HEK293 (cell line): ENCODE measurements around the gene PLEKHS1.

ENCODE experiments used
- SCRT1 ChIP-seq: fragments of 450-650 bp; formaldehyde crosslinking; IDR thresholded peaks from 2 replicates; pipeline ENCODE4 v1.5.1; 2016; ENCODE audit warnings: missing biosample characterization, missing genetic modification characterization, borderline replicate concordance
- SP2 ChIP-seq: fragments of 450-650 bp; formaldehyde crosslinking; IDR thresholded peaks from 2 replicates; pipeline ENCODE4 v1.5.1; 2016; ENCODE audit warnings: missing biosample characterization, missing genetic modification characterization
- TCF7L2 ChIP-seq: IDR thresholded peaks from 2 replicates; pipeline ENCODE4 v1.6.1; 2011; ENCODE audit warnings: low read depth, mild to moderate bottlenecking, inconsistent platforms, low read length, moderate library complexity, borderline replicate concordance
- ZNF174 ChIP-seq: fragments of 450-650 bp; formaldehyde crosslinking; IDR thresholded peaks from 2 replicates; pipeline ENCODE4 v1.5.0; 2017; ENCODE audit warnings: missing biosample characterization, mild to moderate bottlenecking, missing genetic modification characterization
- ZNF350 ChIP-seq: fragments of 450-650 bp; formaldehyde crosslinking; IDR thresholded peaks from 2 replicates; pipeline ENCODE4 v1.5.0; 2017; ENCODE audit warnings: missing biosample characterization, mild to moderate bottlenecking, missing genetic modification characterization
- ZNF514 ChIP-seq: fragments of 450-650 bp; formaldehyde crosslinking; IDR thresholded peaks from 2 replicates; pipeline ENCODE4 v1.5.1; 2016; ENCODE audit warnings: missing biosample characterization, missing genetic modification characterization
- TF ChIP-seq, protein P1 (sequence below): fragments of 450-650 bp; formaldehyde crosslinking; IDR thresholded peaks from 2 replicates; pipeline ENCODE4 v1.5.1; 2016; ENCODE audit warnings: missing biosample characterization, missing genetic modification characterization, low read depth
- TF ChIP-seq, protein P2 (sequence below): fragments of 450-650 bp; formaldehyde crosslinking; IDR thresholded peaks from 2 replicates; pipeline ENCODE4 v1.5.1; 2016; ENCODE audit warnings: missing biosample characterization, missing genetic modification characterization
- TF ChIP-seq, protein P3 (sequence below): fragments of 450-650 bp; formaldehyde crosslinking; IDR thresholded peaks from 2 replicates; pipeline ENCODE4 v1.5.1; 2016; ENCODE audit warnings: missing biosample characterization, missing genetic modification characterization, borderline replicate concordance
- TF ChIP-seq, protein P4 (sequence below): fragments of 450-650 bp; formaldehyde crosslinking; IDR thresholded peaks from 2 replicates; pipeline ENCODE4 v1.5.1; 2016; ENCODE audit warnings: missing biosample characterization, missing genetic modification characterization
- TF ChIP-seq, protein P5 (sequence below): fragments of 450-650 bp; formaldehyde crosslinking; IDR thresholded peaks from 2 replicates; pipeline ENCODE4 v1.5.1; 2016; ENCODE audit warnings: missing biosample characterization, missing genetic modification characterization

DNA sequence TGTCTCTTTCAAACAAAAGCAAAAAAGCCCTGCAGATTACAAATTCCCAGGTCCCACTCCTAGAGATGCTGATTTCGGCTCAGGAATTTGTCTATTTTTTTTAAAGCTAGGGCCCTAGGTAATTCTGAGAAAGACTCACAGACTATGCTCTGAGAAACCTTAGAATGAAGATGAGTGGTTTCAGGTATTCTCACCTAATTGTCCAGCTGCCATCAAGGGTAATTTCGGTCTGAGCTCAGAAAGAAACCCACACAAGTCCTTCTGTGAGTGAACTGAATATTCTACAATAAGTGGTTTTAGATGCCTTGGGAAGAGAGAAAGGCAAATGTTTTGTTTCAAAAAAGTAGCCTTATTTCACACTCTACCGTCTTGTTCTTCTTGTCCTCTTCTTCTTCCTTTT, 56.7 kb downstream of the PLEKHS1 start:
- TF ChIP-seq, protein P1, sequence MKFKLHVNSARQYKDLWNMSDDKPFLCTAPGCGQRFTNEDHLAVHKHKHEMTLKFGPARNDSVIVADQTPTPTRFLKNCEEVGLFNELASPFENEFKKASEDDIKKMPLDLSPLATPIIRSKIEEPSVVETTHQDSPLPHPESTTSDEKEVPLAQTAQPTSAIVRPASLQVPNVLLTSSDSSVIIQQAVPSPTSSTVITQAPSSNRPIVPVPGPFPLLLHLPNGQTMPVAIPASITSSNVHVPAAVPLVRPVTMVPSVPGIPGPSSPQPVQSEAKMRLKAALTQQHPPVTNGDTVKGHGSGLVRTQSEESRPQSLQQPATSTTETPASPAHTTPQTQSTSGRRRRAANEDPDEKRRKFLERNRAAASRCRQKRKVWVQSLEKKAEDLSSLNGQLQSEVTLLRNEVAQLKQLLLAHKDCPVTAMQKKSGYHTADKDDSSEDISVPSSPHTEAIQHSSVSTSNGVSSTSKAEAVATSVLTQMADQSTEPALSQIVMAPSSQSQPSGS (tag by site-specific recombination): no peak
- TF ChIP-seq, protein P2, sequence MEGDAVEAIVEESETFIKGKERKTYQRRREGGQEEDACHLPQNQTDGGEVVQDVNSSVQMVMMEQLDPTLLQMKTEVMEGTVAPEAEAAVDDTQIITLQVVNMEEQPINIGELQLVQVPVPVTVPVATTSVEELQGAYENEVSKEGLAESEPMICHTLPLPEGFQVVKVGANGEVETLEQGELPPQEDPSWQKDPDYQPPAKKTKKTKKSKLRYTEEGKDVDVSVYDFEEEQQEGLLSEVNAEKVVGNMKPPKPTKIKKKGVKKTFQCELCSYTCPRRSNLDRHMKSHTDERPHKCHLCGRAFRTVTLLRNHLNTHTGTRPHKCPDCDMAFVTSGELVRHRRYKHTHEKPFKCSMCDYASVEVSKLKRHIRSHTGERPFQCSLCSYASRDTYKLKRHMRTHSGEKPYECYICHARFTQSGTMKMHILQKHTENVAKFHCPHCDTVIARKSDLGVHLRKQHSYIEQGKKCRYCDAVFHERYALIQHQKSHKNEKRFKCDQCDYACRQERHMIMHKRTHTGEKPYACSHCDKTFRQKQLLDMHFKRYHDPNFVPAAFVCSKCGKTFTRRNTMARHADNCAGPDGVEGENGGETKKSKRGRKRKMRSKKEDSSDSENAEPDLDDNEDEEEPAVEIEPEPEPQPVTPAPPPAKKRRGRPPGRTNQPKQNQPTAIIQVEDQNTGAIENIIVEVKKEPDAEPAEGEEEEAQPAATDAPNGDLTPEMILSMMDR: no peak
- TF ChIP-seq, protein P3, sequence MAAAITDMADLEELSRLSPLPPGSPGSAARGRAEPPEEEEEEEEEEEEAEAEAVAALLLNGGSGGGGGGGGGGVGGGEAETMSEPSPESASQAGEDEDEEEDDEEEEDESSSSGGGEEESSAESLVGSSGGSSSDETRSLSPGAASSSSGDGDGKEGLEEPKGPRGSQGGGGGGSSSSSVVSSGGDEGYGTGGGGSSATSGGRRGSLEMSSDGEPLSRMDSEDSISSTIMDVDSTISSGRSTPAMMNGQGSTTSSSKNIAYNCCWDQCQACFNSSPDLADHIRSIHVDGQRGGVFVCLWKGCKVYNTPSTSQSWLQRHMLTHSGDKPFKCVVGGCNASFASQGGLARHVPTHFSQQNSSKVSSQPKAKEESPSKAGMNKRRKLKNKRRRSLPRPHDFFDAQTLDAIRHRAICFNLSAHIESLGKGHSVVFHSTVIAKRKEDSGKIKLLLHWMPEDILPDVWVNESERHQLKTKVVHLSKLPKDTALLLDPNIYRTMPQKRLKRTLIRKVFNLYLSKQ (tag by site-specific recombination): no peak
- TF ChIP-seq, protein P4, sequence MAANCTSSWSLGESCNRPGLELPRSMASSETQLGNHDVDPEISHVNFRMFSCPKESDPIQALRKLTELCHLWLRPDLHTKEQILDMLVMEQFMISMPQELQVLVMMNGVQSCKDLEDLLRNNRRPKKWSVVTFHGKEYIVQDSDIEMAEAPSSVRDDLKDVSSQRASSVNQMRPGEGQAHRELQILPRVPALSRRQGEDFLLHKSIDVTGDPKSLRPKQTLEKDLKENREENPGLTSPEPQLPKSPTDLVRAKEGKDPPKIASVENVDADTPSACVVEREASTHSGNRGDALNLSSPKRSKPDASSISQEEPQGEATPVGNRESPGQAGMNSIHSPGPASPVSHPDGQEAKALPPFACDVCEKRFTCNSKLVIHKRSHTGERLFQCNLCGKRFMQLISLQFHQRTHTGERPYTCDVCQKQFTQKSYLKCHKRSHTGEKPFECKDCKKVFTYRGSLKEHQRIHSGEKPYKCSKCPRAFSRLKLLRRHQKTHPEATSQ (tag by site-specific recombination): no peak
- TF ChIP-seq ZNF514 (tag by site-specific recombination) (no peak), SP2 (no peak), TCF7L2 (no peak), SCRT1 (tag by site-specific recombination) (no peak), ZNF350 (tag by site-specific recombination) (no peak), ZNF174 (no peak)
- TF ChIP-seq, protein P5, sequence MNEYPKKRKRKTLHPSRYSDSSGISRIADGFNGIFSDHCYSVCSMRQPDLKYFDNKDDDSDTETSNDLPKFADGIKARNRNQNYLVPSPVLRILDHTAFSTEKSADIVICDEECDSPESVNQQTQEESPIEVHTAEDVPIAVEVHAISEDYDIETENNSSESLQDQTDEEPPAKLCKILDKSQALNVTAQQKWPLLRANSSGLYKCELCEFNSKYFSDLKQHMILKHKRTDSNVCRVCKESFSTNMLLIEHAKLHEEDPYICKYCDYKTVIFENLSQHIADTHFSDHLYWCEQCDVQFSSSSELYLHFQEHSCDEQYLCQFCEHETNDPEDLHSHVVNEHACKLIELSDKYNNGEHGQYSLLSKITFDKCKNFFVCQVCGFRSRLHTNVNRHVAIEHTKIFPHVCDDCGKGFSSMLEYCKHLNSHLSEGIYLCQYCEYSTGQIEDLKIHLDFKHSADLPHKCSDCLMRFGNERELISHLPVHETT: no peak
